ENCODE results near the gene SYNE2.

The SYNE2 gene

DNA sequence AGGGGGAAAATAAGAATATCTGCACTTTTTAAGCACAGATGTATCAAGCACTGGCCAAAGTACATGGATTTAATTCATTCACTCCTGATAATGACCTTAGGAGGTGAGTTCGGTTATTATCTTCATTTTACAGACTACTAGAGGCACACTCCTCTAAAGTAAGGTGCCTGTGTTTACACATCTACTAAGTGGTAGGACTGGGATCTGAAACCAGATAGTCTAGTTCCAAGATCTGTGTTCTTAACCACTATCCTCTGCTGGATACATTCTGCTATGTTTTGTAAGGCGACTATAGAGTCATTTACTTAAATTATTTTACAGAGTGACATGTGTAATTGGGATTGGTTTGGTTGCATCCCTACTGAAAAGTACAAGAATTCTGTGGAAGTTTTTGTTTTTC lies 266.1 kb downstream of the SYNE2 start:
- no peaks in the 10 kb centered on the region for H3K36me3 ChIP-seq (ENCODE audit: control insufficient read depth, insufficient read depth, low read length)
- H3K27ac ChIP-seq: no peak overlapping the region
- H3K9ac ChIP-seq: no peak overlapping the region
- H3K4me1 ChIP-seq: no peaks in the 10 kb centered on the region
- H3K4me2 ChIP-seq (ENCODE audit: low read length): no peak overlapping the region
- TF ChIP-seq, protein P1, sequence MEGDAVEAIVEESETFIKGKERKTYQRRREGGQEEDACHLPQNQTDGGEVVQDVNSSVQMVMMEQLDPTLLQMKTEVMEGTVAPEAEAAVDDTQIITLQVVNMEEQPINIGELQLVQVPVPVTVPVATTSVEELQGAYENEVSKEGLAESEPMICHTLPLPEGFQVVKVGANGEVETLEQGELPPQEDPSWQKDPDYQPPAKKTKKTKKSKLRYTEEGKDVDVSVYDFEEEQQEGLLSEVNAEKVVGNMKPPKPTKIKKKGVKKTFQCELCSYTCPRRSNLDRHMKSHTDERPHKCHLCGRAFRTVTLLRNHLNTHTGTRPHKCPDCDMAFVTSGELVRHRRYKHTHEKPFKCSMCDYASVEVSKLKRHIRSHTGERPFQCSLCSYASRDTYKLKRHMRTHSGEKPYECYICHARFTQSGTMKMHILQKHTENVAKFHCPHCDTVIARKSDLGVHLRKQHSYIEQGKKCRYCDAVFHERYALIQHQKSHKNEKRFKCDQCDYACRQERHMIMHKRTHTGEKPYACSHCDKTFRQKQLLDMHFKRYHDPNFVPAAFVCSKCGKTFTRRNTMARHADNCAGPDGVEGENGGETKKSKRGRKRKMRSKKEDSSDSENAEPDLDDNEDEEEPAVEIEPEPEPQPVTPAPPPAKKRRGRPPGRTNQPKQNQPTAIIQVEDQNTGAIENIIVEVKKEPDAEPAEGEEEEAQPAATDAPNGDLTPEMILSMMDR (IDR thresholded peaks at IDR 0.05): no peak
- no peaks in the 10 kb centered on the region for H3K79me2 ChIP-seq
- H3K9me3 ChIP-seq (ENCODE audit: control insufficient read depth, low read length): no peaks in the 10 kb centered on the region
- no peak overlapping the region for H3K4me3 ChIP-seq (ENCODE audit: low read depth, low read length)
- H2AFZ ChIP-seq: no peak overlapping the region
- no peaks in the 10 kb centered on the region for H3K27me3 ChIP-seq (ENCODE audit: control insufficient read depth, insufficient read depth, low read length)

DNA sequence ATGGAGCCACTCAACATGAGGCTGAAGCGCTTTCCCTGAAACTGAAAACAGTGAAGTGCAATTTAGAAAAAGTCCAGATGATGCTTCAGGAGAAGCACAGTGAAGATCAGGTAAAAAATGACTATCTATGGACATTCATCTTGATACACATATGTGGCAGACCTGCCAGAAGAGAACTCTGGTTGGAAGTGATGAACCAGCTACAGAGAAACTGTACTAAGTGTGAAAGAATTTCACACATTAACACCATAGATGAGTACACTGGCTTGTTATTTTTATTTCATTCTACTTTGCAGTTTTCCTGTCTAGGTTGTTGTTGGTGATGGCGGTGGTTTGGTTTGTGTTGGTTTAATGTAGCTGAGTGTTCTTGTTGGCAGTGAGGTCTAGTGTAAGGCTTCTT lies 266.7 kb downstream of the SYNE2 start:
- Histone ChIP-seq H3K27ac (no peak overlapping the region), H3K4me2 (ENCODE audit: low read length) (no peak overlapping the region), H3K27me3 (ENCODE audit: control insufficient read depth, insufficient read depth, low read length) (no peaks in the 10 kb centered on the region), H3K9me3 (ENCODE audit: control insufficient read depth, low read length) (no peaks in the 10 kb centered on the region), H3K4me3 (ENCODE audit: low read depth, low read length) (no peak overlapping the region), H2AFZ (no peak overlapping the region), H3K4me1 (no peaks in the 10 kb centered on the region), H3K36me3 (ENCODE audit: control insufficient read depth, insufficient read depth, low read length) (no peaks in the 10 kb centered on the region), H3K79me2 (no peaks in the 10 kb centered on the region), H3K9ac (no peak overlapping the region)
- TF ChIP-seq, protein P1 (IDR thresholded peaks at IDR 0.05): no peak

DNA sequence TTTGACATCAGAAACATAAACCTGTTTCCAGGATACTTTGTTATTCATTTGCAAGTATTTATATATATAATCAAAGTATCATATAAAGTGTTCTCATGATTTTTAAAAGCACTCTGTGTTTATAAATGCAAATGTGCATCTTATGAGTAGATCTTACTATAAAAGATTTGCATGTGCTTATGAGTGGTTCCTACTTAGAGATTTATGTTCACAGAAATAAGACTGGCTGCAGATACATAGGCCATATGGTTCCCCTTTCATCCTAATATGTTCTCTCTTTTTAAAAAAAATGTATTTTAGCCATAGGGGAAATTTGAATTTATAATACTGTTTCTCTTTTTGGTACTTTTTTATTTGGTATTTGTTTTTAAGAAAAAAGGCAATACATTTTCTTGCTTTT lies 267.2 kb downstream of the SYNE2 start:
- Histone ChIP-seq H3K4me3 (ENCODE audit: low read depth, low read length) (no peak overlapping the region), H3K9ac (no peak overlapping the region), H3K9me3 (ENCODE audit: control insufficient read depth, low read length) (no peaks in the 10 kb centered on the region), H3K4me2 (ENCODE audit: low read length) (no peak overlapping the region), H2AFZ (no peak overlapping the region), H3K79me2 (no peaks in the 10 kb centered on the region), H3K27me3 (ENCODE audit: control insufficient read depth, insufficient read depth, low read length) (no peaks in the 10 kb centered on the region), H3K4me1 (no peaks in the 10 kb centered on the region), H3K36me3 (ENCODE audit: control insufficient read depth, insufficient read depth, low read length) (no peaks in the 10 kb centered on the region), H3K27ac (no peak overlapping the region)
- TF ChIP-seq, protein P1 (IDR thresholded peaks at IDR 0.05): no peak

DNA sequence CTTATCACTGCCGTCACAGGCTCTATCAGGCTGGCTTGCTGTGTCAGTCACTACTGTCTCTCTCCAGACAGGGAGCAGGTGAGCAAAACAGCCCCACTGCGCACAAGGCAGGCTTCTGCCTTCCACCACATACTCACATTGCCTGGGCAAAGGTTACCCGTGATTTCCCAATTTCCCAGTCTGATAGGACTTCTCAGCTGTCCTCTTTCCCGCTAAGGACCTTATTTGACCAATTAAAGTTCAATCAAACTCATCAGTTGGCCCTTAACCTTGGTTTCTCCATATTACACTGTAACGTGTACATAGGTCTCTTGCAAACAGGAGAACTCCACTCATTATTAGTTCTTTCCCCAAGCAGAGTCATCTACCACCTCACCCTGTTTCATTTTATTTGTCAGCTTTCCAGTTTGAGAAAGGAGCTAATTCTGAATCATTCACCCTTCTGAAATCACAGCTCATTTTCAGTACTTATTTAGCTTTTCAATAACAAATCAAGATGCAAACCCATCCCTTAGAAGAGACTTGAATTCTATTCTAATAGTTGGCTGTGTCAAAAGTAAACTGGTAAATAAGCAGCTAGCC lies 270.5 kb downstream of the SYNE2 start:
- Histone ChIP-seq H3K27ac (no peak overlapping the region), H3K4me2 (ENCODE audit: low read length) (no peak overlapping the region), H3K9ac (no peak overlapping the region), H3K9me3 (ENCODE audit: control insufficient read depth, low read length) (no peaks in the 10 kb centered on the region), H3K27me3 (ENCODE audit: control insufficient read depth, insufficient read depth, low read length) (no peaks in the 10 kb centered on the region), H3K4me3 (ENCODE audit: low read depth, low read length) (no peak overlapping the region), H3K79me2 (no peaks in the 10 kb centered on the region), H3K4me1 (no peaks in the 10 kb centered on the region), H2AFZ (no peak overlapping the region), H3K36me3 (ENCODE audit: control insufficient read depth, insufficient read depth, low read length) (no peaks in the 10 kb centered on the region)
- TF ChIP-seq, protein P1 (IDR thresholded peaks at IDR 0.05): no peak

DNA sequence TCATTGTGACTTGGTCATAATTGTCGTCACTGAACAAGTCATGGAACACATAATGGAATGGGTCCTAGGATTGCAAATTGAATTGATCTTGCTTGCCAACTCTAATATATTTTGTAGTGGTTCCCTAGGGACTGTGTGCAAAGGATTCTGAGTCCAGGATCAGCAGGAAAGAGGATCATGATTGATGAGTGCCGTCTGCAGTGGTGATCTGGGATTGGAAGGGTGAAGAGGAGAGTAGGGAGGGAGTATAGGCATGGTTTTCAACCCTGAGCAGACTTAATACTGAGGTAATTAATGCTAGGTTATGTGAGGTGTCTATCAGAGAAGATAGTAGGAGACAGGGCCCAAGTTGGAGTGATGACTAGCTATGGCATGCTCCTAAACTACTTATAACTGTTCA lies 272.5 kb downstream of the SYNE2 start:
- Histone ChIP-seq H3K27ac (no peak overlapping the region), H3K4me1 (no peaks in the 10 kb centered on the region), H3K36me3 (ENCODE audit: control insufficient read depth, insufficient read depth, low read length) (no peaks in the 10 kb centered on the region), H3K4me3 (ENCODE audit: low read depth, low read length) (no peak overlapping the region), H3K9me3 (ENCODE audit: control insufficient read depth, low read length) (no peaks in the 10 kb centered on the region), H3K9ac (no peak overlapping the region), H3K79me2 (no peaks in the 10 kb centered on the region), H3K27me3 (ENCODE audit: control insufficient read depth, insufficient read depth, low read length) (no peaks in the 10 kb centered on the region), H2AFZ (no peak overlapping the region), H3K4me2 (ENCODE audit: low read length) (no peak overlapping the region)
- TF ChIP-seq, protein P1 (IDR thresholded peaks at IDR 0.05): no peak
